ENCODE results near the gene KIF26B. TPM values are rescaled to one million over a fixed set of nuclear protein-coding genes. Genes with fewer than 3 reads are reported as not detected.
A peak's percentile ranks its signal among the peaks of the same experiment; 100 is the strongest.
"Not testable (repeated sequence)": the region's sequence is repeated elsewhere in the genome, so short reads cannot be mapped to it uniquely, and the experiment has no call there.

The KIF26B gene
- polyA plus RNA-seq, 1 donor, result 33.3 TPM

- not testable (repeated sequence) for DNase-seq
Observed at GRCh38 chr1:245355851-245356630, 201.3 kb downstream of the KIF26B start.

- peak; percentile 40 for DNase-seq
Observed at GRCh38 chr1:245356891-245357585, 202.3 kb downstream of the KIF26B start.

GRCh38 chr1:245359101-245359680 lies 204.4 kb downstream of the KIF26B start:
- DNase-seq, result not testable (repeated sequence)

GRCh38 chr1:245361065-245361464 lies 206.3 kb downstream of the KIF26B start:
- DNase-seq, result no peak

- DNase-seq, result no peak
Observed at GRCh38 chr1:245361951-245362350, 207.2 kb downstream of the KIF26B start.

GRCh38 chr1:245363461-245364200 lies 208.8 kb downstream of the KIF26B start:
- DNase-seq, result no peak

- DNase-seq, result peak; percentile 87
Observed at GRCh38 chr1:245365095-245366020, 210.6 kb downstream of the KIF26B start.

- no peak for DNase-seq
Observed at GRCh38 chr1:245366886-245367285, 212.1 kb downstream of the KIF26B start.

GRCh38 chr1:245370175-245370825 lies 215.5 kb downstream of the KIF26B start:
- no peak for DNase-seq

- DNase-seq, result peak; percentile 71
Observed at GRCh38 chr1:245370905-245371581, 216.3 kb downstream of the KIF26B start.

- no peak for DNase-seq
Observed at GRCh38 chr1:245373131-245373530, 218.3 kb downstream of the KIF26B start.

GRCh38 chr1:245375789-245376460 lies 221.1 kb downstream of the KIF26B start:
- DNase-seq, result no peak

GRCh38 chr1:245377854-245378253 lies 223.1 kb downstream of the KIF26B start:
- no peak for DNase-seq

GRCh38 chr1:245378311-245378722 lies 223.5 kb downstream of the KIF26B start:
- no peak for DNase-seq

- DNase-seq, result no peak
Observed at GRCh38 chr1:245378745-245379144, 224.0 kb downstream of the KIF26B start.

GRCh38 chr1:245380790-245381535 lies 226.2 kb downstream of the KIF26B start:
- DNase-seq, result no peak

- no peak for DNase-seq
Observed at GRCh38 chr1:245382981-245383380, 228.2 kb downstream of the KIF26B start.
